WERI-Rb-1 (cell line): ENCODE measurements around the gene LAMA4.
A peak's percentile ranks its signal among the peaks of the same experiment; 100 is the strongest.

Experiments
- DNase-seq: peaks from one replicate; pipeline ENCODE4 v3.0.0-alpha.2; 2020
- H3K27ac ChIP-seq: fragments of 250-450 bp; sonication (Bioruptor Pico); 2 replicates; pipeline ENCODE4 v1.5.1; 2020; ENCODE audit warnings: mild to moderate bottlenecking, moderate library complexity
- H3K27me3 ChIP-seq: fragments of 250-450 bp; sonication (Bioruptor Pico); 2 replicates; pipeline ENCODE4 v1.5.1; 2021; ENCODE audit warnings: mild to moderate bottlenecking, low read depth, moderate library complexity; ENCODE audit not compliant: insufficient read depth, severe bottlenecking
- H3K36me3 ChIP-seq: fragments of 250-450 bp; sonication (Bioruptor Pico); 2 replicates; pipeline ENCODE4 v1.5.1; 2020; ENCODE audit warnings: mild to moderate bottlenecking, moderate library complexity
- H3K4me3 ChIP-seq: 2 replicates; pipeline ENCODE4 v1.5.1; 2011; ENCODE audit warnings: low read depth, mild to moderate bottlenecking, control low read depth, low read length
- H3K9me3 ChIP-seq: fragments of 250-450 bp; sonication (Bioruptor Pico); 2 replicates; pipeline ENCODE4 v1.5.1; 2021; ENCODE audit warnings: mild to moderate bottlenecking, moderate library complexity; ENCODE audit not compliant: severe bottlenecking
- TF ChIP-seq, protein P1 (sequence below): IDR thresholded peaks from 2 replicates; pipeline ENCODE4 v1.5.1; 2011; ENCODE audit warnings: low read depth, mild to moderate bottlenecking, control low read depth, inconsistent platforms, low read length

The LAMA4 gene

DNA sequence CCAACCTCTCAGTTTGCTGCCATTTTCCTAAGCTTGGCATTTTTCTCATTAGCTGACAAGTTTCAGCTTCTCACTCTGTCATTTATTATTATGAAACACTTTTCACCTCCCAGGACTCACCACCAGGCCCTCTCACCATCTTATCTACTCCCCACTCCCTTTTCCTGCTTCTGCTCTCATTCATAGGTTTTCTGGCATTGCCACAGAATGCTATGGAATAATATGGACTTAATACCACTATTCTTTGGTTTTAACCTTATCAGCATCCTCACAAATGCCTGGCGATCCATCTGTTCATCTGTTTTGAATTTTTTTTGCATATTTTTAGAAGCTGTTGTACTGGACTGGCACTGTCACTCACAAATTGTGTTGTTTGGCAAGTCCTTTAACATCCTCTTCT lies 16.4 kb upstream of the LAMA4 start:
- TF ChIP-seq, protein P1, sequence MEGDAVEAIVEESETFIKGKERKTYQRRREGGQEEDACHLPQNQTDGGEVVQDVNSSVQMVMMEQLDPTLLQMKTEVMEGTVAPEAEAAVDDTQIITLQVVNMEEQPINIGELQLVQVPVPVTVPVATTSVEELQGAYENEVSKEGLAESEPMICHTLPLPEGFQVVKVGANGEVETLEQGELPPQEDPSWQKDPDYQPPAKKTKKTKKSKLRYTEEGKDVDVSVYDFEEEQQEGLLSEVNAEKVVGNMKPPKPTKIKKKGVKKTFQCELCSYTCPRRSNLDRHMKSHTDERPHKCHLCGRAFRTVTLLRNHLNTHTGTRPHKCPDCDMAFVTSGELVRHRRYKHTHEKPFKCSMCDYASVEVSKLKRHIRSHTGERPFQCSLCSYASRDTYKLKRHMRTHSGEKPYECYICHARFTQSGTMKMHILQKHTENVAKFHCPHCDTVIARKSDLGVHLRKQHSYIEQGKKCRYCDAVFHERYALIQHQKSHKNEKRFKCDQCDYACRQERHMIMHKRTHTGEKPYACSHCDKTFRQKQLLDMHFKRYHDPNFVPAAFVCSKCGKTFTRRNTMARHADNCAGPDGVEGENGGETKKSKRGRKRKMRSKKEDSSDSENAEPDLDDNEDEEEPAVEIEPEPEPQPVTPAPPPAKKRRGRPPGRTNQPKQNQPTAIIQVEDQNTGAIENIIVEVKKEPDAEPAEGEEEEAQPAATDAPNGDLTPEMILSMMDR, result no peak
- no peaks in the 10 kb centered on the region for H3K9me3 ChIP-seq
- H3K27me3 ChIP-seq, result no peaks in the 10 kb centered on the region
- H3K4me3 ChIP-seq, result no peak overlapping the region
- no peak for DNase-seq
- H3K36me3 ChIP-seq, result no peaks in the 10 kb centered on the region
- H3K27ac ChIP-seq, result no peak overlapping the region

DNA sequence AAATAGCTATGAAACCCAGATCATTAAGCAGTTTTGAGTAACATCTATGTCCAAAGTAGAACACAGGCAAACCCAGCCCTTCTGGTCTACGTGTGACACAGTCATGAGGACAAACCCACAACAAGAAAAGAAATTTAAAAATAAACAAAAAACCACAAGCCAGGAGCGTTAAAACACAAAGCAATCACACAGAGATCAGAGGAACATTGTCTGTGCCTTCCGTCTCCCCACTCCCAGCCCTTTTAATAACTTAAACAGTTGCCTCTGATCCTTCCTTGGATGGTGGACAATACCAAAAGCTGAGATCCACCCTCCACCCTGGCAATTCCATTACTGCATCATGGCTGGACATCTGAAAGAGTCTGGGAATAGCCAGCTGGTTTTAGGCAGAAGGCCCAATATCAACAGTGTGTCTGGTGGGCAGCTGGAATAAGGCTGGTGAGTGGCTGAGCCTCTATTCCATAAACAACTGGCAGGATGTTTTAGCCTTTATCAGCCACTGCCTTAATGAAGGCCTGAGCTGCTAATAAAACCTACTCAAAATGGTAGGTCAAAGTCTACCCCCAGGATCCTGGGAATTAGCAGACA lies 15.7 kb upstream of the LAMA4 start:
- TF ChIP-seq, protein P1, result no peak
- Histone ChIP-seq H3K4me3 (no peak overlapping the region), H3K27ac (no peak overlapping the region), H3K9me3 (no peaks in the 10 kb centered on the region), H3K36me3 (no peaks in the 10 kb centered on the region), H3K27me3 (no peaks in the 10 kb centered on the region)
- no peak for DNase-seq

DNA sequence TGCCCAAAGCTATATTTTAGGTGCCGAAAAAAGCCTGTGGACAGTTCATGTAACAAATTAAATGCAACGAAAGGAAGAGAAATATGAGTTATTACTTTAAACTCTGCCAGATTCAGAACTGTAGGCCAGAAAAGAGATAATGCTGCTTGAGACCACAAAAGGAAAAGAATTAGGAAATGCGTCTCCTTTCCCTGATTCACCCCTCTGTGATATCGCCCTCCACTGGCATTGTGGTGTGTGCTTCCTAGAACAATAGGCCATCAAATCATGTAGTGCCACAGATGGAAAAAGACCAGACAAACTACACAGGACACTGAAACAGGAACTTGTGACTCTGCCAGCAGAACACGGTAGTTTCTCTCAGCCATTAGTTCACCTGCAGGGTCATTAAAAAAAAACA lies 14.7 kb upstream of the LAMA4 start:
- Histone ChIP-seq H3K36me3 (no peaks in the 10 kb centered on the region), H3K9me3 (no peaks in the 10 kb centered on the region), H3K27me3 (no peaks in the 10 kb centered on the region), H3K27ac (no peak overlapping the region), H3K4me3 (no peak overlapping the region)
- TF ChIP-seq, protein P1, result peak; percentile 19; the same call in 1 of the 2 replicates
- no peak for DNase-seq

DNA sequence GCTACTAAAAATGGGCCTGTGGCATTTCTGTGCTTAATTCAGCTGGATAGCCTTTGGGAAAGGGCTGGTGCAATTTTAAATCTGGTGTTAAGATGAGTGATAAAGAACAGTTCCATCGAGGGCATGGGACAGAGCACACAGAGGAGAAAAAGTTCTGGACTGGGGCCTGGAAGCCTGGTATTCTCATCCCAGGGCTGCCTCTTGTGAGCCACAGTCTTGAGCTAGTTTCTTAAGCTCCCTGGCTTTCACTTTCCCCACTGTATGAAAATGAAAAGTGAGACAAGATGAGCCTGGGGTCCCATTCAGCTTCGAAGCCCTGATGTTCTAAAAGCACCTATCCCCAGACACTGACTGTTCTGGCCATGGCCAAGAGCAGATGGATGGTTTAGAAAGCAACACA lies 14.3 kb upstream of the LAMA4 start:
- Histone ChIP-seq H3K9me3 (no peaks in the 10 kb centered on the region), H3K27ac (no peak overlapping the region), H3K36me3 (no peaks in the 10 kb centered on the region), H3K4me3 (no peak overlapping the region), H3K27me3 (no peaks in the 10 kb centered on the region)
- DNase-seq, result no peak
- TF ChIP-seq, protein P1, result no peak

DNA sequence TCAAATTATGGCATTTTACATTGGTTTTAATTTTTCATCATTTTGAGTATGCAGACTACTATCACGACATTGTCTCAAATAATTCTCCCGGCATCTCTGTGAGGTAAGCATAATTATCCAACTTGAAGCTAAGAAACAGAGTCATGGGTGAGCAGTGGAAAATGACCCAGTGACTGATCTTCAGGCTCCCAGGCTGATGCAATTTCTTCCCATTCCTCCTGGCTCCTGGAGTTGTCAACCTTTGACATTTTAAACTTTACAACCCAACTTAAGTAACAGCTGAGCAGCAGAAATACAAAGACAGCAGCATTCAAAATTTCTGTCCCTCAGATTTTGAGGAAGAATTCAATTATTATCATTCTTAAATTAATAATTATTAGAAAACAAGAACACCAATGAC lies 13.7 kb upstream of the LAMA4 start:
- no peaks in the 10 kb centered on the region for H3K27me3 ChIP-seq
- no peak overlapping the region for H3K4me3 ChIP-seq
- H3K27ac ChIP-seq, result no peak overlapping the region
- no peak for DNase-seq
- TF ChIP-seq, protein P1, result no peak
- H3K36me3 ChIP-seq, result no peaks in the 10 kb centered on the region
- no peaks in the 10 kb centered on the region for H3K9me3 ChIP-seq

DNA sequence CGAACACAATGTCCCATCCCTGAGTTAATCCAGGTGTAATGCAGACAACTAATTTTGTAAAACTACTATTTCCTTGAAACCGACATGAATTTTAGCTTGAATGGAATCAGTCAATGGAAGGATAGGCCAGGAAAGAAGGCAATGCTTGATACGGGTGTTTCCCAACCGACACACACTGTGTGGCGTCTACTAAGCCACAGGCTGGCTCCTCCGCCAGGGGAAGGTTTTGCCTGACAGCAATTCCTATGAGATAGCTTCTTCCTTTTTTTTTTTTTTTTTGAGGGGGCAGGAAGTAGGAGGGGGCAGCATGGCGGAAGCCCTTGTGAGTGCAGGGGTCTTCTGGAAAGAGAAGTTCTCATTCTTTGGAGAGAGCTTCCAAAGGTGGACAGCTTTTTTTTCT lies 12.0 kb upstream of the LAMA4 start:
- no peaks in the 10 kb centered on the region for H3K36me3 ChIP-seq
- H3K9me3 ChIP-seq, result no peaks in the 10 kb centered on the region
- no peak overlapping the region for H3K4me3 ChIP-seq
- no peaks in the 10 kb centered on the region for H3K27me3 ChIP-seq
- DNase-seq, result no peak
- TF ChIP-seq, protein P1, result no peak
- H3K27ac ChIP-seq, result no peak overlapping the region
